ENCODE data around the gene FAM20C.

DNA sequence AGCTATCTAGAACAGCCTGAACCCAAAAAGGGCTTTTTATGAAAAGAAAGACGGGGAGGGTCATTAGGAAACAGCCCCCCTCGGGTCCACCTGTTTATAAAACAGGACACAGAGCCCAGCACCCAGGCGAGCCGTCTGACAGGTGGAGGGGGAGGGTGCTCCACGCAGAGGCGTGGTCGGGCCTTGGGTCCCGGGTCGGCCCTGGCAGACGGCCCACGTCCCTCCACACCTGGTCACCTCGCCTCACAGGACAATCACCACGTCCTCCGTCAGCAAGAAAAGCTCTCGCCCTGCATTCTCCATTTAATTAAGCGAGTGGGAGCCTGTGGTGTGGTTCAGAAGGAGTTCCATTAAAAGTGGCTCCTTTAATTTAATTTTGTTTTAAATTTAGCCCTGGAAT lies 55.3 kb downstream of the FAM20C start:
- TF ChIP-seq, protein P1, sequence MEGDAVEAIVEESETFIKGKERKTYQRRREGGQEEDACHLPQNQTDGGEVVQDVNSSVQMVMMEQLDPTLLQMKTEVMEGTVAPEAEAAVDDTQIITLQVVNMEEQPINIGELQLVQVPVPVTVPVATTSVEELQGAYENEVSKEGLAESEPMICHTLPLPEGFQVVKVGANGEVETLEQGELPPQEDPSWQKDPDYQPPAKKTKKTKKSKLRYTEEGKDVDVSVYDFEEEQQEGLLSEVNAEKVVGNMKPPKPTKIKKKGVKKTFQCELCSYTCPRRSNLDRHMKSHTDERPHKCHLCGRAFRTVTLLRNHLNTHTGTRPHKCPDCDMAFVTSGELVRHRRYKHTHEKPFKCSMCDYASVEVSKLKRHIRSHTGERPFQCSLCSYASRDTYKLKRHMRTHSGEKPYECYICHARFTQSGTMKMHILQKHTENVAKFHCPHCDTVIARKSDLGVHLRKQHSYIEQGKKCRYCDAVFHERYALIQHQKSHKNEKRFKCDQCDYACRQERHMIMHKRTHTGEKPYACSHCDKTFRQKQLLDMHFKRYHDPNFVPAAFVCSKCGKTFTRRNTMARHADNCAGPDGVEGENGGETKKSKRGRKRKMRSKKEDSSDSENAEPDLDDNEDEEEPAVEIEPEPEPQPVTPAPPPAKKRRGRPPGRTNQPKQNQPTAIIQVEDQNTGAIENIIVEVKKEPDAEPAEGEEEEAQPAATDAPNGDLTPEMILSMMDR (IDR thresholded peaks at IDR 0.05): no peak
- TF ChIP-seq POLR2A (IDR thresholded peaks at IDR 0.05; ENCODE audit: low read depth) (no peak), POLR2AphosphoS5 (IDR thresholded peaks at IDR 0.05) (no peak)
